Neural progenitor cell (in vitro differentiated cells): ENCODE measurements around the gene FHL2.

Experiments
- EZH2 ChIP-seq: fragments of 200-600 bp; sonication (generic); IDR thresholded peaks from 2 replicates; pipeline ENCODE4 v1.6.1; 2017; ENCODE audit warnings: antibody characterized with exemption, mild to moderate bottlenecking, moderate library complexity
- EZH2phosphoT487 ChIP-seq: fragments of 200-600 bp; sonication (generic); IDR thresholded peaks from 2 replicates; pipeline ENCODE4 v1.6.1; 2017; ENCODE audit warnings: antibody characterized with exemption
- TF ChIP-seq, protein P1 (sequence below): fragments of 200-600 bp; sonication (generic); IDR thresholded peaks from 2 replicates; pipeline ENCODE4 v1.5.1; 2017; ENCODE audit warnings: antibody characterized with exemption, mild to moderate bottlenecking

GRCh38 chr2:105368759-105369408 lies 30.0 kb downstream of the FHL2 start:
- TF ChIP-seq, protein P1, sequence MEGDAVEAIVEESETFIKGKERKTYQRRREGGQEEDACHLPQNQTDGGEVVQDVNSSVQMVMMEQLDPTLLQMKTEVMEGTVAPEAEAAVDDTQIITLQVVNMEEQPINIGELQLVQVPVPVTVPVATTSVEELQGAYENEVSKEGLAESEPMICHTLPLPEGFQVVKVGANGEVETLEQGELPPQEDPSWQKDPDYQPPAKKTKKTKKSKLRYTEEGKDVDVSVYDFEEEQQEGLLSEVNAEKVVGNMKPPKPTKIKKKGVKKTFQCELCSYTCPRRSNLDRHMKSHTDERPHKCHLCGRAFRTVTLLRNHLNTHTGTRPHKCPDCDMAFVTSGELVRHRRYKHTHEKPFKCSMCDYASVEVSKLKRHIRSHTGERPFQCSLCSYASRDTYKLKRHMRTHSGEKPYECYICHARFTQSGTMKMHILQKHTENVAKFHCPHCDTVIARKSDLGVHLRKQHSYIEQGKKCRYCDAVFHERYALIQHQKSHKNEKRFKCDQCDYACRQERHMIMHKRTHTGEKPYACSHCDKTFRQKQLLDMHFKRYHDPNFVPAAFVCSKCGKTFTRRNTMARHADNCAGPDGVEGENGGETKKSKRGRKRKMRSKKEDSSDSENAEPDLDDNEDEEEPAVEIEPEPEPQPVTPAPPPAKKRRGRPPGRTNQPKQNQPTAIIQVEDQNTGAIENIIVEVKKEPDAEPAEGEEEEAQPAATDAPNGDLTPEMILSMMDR = no peak
- TF ChIP-seq EZH2 (no peak), EZH2phosphoT487 (no peak)
